ENCODE results near the gene PSTPIP2. TPM values are rescaled to one million over a fixed set of nuclear protein-coding genes. Genes with fewer than 3 reads are reported as not detected.

Gene PSTPIP2, protein sequence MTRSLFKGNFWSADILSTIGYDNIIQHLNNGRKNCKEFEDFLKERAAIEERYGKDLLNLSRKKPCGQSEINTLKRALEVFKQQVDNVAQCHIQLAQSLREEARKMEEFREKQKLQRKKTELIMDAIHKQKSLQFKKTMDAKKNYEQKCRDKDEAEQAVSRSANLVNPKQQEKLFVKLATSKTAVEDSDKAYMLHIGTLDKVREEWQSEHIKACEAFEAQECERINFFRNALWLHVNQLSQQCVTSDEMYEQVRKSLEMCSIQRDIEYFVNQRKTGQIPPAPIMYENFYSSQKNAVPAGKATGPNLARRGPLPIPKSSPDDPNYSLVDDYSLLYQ
- total RNA-seq (2014; rRNA removed; shearing (Covaris generic)) (1.3 and 2.6 TPM in 2 replicates), polyA plus RNA-seq (2016; fragmentation: Nextera tagmentation; extraction: Ambion mirVana) (1.1 and 1.4 TPM in 2 replicates)
- long read RNA-seq, partial matches to known transcripts, result 0 of 5 reads
- long read RNA-seq, other reads (novel, unspliced or antisense), result 2 of 5 reads

DNA sequence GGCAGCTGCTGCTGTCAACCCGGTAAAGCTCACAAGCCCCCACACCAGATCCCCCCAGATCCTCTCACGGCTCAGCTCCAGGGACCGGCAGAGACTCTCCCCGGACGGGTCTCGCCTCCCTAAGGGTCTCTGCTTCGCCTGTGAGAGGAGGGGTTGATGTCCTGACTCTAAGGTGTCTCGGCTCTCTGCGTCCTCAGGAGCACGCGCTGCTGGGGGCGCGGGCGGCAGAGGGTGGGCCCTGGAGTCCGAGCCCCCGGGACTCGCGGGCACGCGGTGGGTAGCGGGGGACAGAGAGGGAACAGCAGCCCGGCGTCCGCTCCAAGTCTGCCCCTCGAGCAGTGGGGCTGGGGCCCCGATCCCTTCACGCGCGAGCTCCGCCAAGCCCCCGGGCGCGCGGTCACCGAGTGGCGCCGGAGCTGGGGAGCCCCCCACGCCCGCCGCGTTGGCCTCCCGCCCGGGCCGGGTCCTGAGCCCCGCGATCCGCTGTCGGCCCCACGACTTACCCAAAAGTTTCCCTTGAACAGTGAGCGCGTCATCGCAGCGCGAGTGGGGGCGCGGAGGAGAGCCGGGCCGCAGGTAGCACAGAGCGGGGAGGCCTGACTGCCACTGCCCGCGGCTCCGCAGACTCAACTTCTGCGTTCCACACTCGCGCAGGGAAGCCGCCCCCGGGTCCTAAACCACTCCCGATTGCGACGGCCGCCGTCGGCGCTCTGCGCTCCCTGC is at the start of gene PSTPIP2:
Gene PSTPIP2 (minus strand): TSS at position 608 of the 723 bp plus-strand sequence. CDS start 72 bp downstream, at position 536.
- H3K27ac ChIP-seq (ENCODE audit: low read depth), result no peak within 1 kb of the TSS
- H3K4me2 ChIP-seq, result peak within 1 kb of the TSS; percentile 88
- peaks cover 32% of the 10 kb centered on the region for H3K27me3 Mint-ChIP-seq (ENCODE audit: insufficient read depth, low read depth, poor library complexity)
- H3K36me3 Mint-ChIP-seq (ENCODE audit: low read depth), result 0 out of 3 replicates have a peak, but pooled peaks cover 2% of the 10 kb centered on the region
- H3K9me2 ChIP-seq (ENCODE audit: insufficient read depth), result no peaks in the 10 kb centered on the region
- no peak within 1 kb of the TSS for H3K27ac Mint-ChIP-seq
- peak within 1 kb of the TSS; percentile 77 for H3K4me3 Mint-ChIP-seq
- H3K36me3 ChIP-seq (ENCODE audit: insufficient read depth), result no peaks in the 10 kb centered on the region
- ATAC-seq (peak; percentile 78), DNase-seq (ENCODE audit: low spot score) (peak; percentile 72)
- peak within 1 kb of the TSS; percentile 98 for H2AFZ ChIP-seq
- no peaks in the 10 kb centered on the region for H3K4me1 ChIP-seq (ENCODE audit: insufficient read depth)
- H3K9me3 Mint-ChIP-seq, result no peaks in the 10 kb centered on the region
- H3K4me3 ChIP-seq, result peak within 1 kb of the TSS; percentile 81
- peaks cover 14% of the 10 kb centered on the region for H4K20me1 ChIP-seq (replicated peaks; ENCODE audit: insufficient read depth)
- peaks cover 7% of the 10 kb centered on the region; the same call in 1 of the 2 replicates for H3F3A ChIP-seq (replicated peaks; ENCODE audit: low read depth)
- H3K27me3 ChIP-seq (ENCODE audit: insufficient read depth), result peaks cover 39% of the 10 kb centered on the region
- peaks cover 2% of the 10 kb centered on the region; the same call in 2 of the 3 replicates for H3K4me1 Mint-ChIP-seq
- no peaks in the 10 kb centered on the region for H3K79me2 ChIP-seq (replicated peaks; ENCODE audit: insufficient read depth)
- TF ChIP-seq POLR2AphosphoS5 (IDR thresholded peaks at IDR 0.05; ENCODE audit: low read depth) (no peak), ETS1 (IDR thresholded peaks at IDR 0.05) (no peak), ZNF331 (CRISPR knock-in tag; IDR thresholded peaks at IDR 0.05; ENCODE audit: low read depth) (no peak), CREB1 (CRISPR knock-in tag; IDR thresholded peaks at IDR 0.05; ENCODE audit: low read depth) (peak; percentile 21; the same call in 1 of the 2 replicates), ZNF114 (CRISPR knock-in tag; IDR thresholded peaks at IDR 0.05) (no peak), NANOG (IDR thresholded peaks at IDR 0.05; ENCODE audit: borderline replicate concordance) (no peak), REST (IDR thresholded peaks at IDR 0.05; ENCODE audit: unreplicated experiment) (no peak), EZH2 (IDR thresholded peaks at IDR 0.05; ENCODE audit: low read depth, unreplicated experiment) (peak; percentile 9), EZH2phosphoT487 (IDR thresholded peaks at IDR 0.05; ENCODE audit: unreplicated experiment) (no peak), STAT1 (IDR thresholded peaks at IDR 0.05; ENCODE audit: unreplicated experiment) (no peak), CTCF (conservative IDR thresholded peaks at IDR 0.05; ENCODE audit: low read depth in 2 of 2) (no peak), JUNB (IDR thresholded peaks at IDR 0.05; ENCODE audit: unreplicated experiment) (no peak)
